GM18502 (cell line): Measurements from ENCODE around the gene PPP1R2.

Source experiments
- ATAC-seq: cut with Tn5 transposase; IDR thresholded peaks from one replicate; pipeline ENCODE4 v1.9.1; 2021; ENCODE audit warnings: mild to moderate bottlenecking; ENCODE audit not compliant: unreplicated experiment, poor library complexity

PPP1R2 gene

GRCh38 chr3:195467641-195468390 lies 75.3 kb downstream of the PPP1R2 start:
- no peak for ATAC-seq

GRCh38 chr3:195466251-195466650 lies 76.9 kb downstream of the PPP1R2 start:
- no peak for ATAC-seq
